Measurements from ENCODE around the gene BEND3.

DNA sequence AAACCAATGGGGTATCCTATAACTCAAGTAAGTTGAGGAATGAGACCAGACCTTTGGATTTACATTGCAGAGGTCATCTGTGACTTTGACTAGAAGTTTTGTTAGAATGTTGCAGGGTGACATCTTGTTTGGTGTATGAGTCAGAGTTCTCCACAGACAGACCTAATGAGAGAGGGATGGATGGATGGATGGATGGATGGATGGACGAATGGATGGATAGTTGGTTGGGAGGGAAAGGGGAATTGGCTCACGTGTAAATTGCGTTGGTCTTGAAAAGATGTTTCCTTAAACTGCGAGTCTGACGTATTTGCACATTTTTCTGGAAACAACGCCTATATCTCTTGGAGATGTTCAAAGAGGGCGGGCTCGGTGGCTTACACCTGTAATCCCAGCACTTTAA lies 88.3 kb downstream of the BEND3 start:
- TF ChIP-seq CTCF (conservative IDR thresholded peaks at IDR 0.05; ENCODE audit: low read depth in 2 of 2) (no peak), EZH2 (IDR thresholded peaks at IDR 0.05; ENCODE audit: low read depth, unreplicated experiment) (no peak), EZH2phosphoT487 (IDR thresholded peaks at IDR 0.05; ENCODE audit: unreplicated experiment) (no peak), NANOG (IDR thresholded peaks at IDR 0.05; ENCODE audit: borderline replicate concordance) (no peak), POLR2AphosphoS5 (IDR thresholded peaks at IDR 0.05; ENCODE audit: low read depth) (no peak), CREB1 (CRISPR knock-in tag; IDR thresholded peaks at IDR 0.05; ENCODE audit: low read depth) (no peak), JUNB (IDR thresholded peaks at IDR 0.05; ENCODE audit: unreplicated experiment) (no peak), ETS1 (IDR thresholded peaks at IDR 0.05) (no peak)

Data from GM23338 (cell line).